T-cell (primary cell): Measurements from ENCODE around the gene GAS5. TPM values are rescaled to one million over a fixed set of nuclear protein-coding genes. Genes with fewer than 3 reads are reported as not detected.

ENCODE experiments used
- ATAC-seq, 4 experiments: fragments of 200-7000 bp in 3 of 4; fragments of 150-1000 bp in 1 of 4; cut with Tn5 transposase; replicated peaks in 1 of 4; 1 replicate in 3 of 4; 2 replicates in 1 of 4; pipeline ENCODE4 v1.10.0; 2021; ENCODE audit warnings: moderate library complexity in 3 of 4, mild to moderate bottlenecking in 2 of 4, moderate number of reproducible peaks in 1 of 4
- CTCF ChIA-PET, 2 donors: fragments of 300-600 bp; sonication (Branson Sonifier 250); formaldehyde crosslinking; loops; one replicate each; lab custom pipeline; 2022; ENCODE audit warnings: antibody characterized with exemption in 2 of 2; lab: Charles Lee
- POLR2A ChIA-PET, 2 donors: fragments of 300-600 bp; sonication (Branson Sonifier 250); formaldehyde crosslinking; loops; one replicate each; lab custom pipeline; 2022; ENCODE audit warnings: antibody characterized with exemption in 2 of 2; lab: Charles Lee
- DNase-seq, 35 experiments: peaks; one replicate each; pipeline versions ENCODE4 v3.0.0 to v3.0.0-alpha.2; 2013 to 2023
- H3K27ac ChIP-seq: one replicate; pipeline ENCODE4 v1.5.1; 2013; ENCODE audit warnings: low read length
- H3K27me3 ChIP-seq, 2 experiments: replicated peaks in 1 of 2; 1 replicate in 1 of 2; 2 replicates in 1 of 2; pipeline versions ENCODE4 v1.6.1 to v1.7.0; 2013; ENCODE audit warnings: low read length in 1 of 2, mixed read lengths in 1 of 2; ENCODE audit not compliant: control insufficient read depth in 2 of 2, insufficient read depth in 2 of 2; ENCODE audit errors: extremely low read depth in 1 of 2
- H3K36me3 ChIP-seq, 2 donors: 1 replicate in 1 of 2; 2 replicates in 1 of 2; pipeline versions ENCODE4 v1.6.1 to v1.7.0; 2013; ENCODE audit warnings: low read length in 1 of 2; ENCODE audit not compliant: control insufficient read depth in 2 of 2, insufficient read depth in 1 of 2; ENCODE audit errors: extremely low read depth in 1 of 2
- H3K4me1 ChIP-seq, 2 experiments: 1 replicate in 1 of 2; 2 replicates in 1 of 2; pipeline versions ENCODE4 v1.6.1 to v1.7.0; 2013; ENCODE audit warnings: low read length in 2 of 2, mixed read lengths in 1 of 2; ENCODE audit not compliant: insufficient read depth in 2 of 2, control insufficient read depth in 1 of 2; ENCODE audit errors: extremely low read depth in 1 of 2
- H3K4me3 ChIP-seq, 2 donors: 1 replicate in 1 of 2; 2 replicates in 1 of 2; pipeline versions ENCODE4 v1.5.1 to v1.7.0; 2013; ENCODE audit warnings: mild to moderate bottlenecking in 2 of 2, low read length in 1 of 2, moderate library complexity in 1 of 2; ENCODE audit not compliant: control insufficient read depth in 1 of 2; ENCODE audit errors: extremely low read depth in 1 of 2
- H3K9me3 ChIP-seq: 2 replicates; pipeline ENCODE4 v1.7.0; 2013
- H3K27ac Mint-ChIP-seq, 2 donors: one replicate each; pipeline ENCODE4 v1.8.0; 2020 to 2021; ENCODE audit warnings: mild to moderate bottlenecking in 2 of 2, mixed read lengths in 2 of 2
- H3K27me3 Mint-ChIP-seq, 2 donors: one replicate each; pipeline ENCODE4 v1.8.0; 2021 to 2022; ENCODE audit warnings: mixed read lengths in 2 of 2
- H3K36me3 Mint-ChIP-seq: one replicate; pipeline ENCODE4 v1.8.0; 2021; ENCODE audit warnings: mixed read lengths
- H3K4me1 Mint-ChIP-seq, 3 donors: one replicate each; pipeline ENCODE4 v1.8.0; 2020 to 2022; ENCODE audit warnings: mixed read lengths in 3 of 3, mild to moderate bottlenecking in 1 of 3
- H3K4me3 Mint-ChIP-seq, 3 donors: one replicate each; pipeline ENCODE4 v1.8.0; 2020 to 2022; ENCODE audit warnings: mild to moderate bottlenecking in 3 of 3, mixed read lengths in 3 of 3, moderate library complexity in 3 of 3
- H3K9me3 Mint-ChIP-seq, 3 donors: one replicate each; pipeline ENCODE4 v1.8.0; 2020 to 2022; ENCODE audit warnings: mixed read lengths in 3 of 3
- WGBS: methylation state at CpG from one replicate; pipeline ENCODE4 v1.1.5; 2013; ENCODE audit warnings: missing lambda C conversion rate; ENCODE audit not compliant: insufficient coverage; 5-methylcytosine and 5-hydroxymethylcytosine counted together
- total RNA-seq, 35 experiments: library from RNA in 6 of 35; stranded (reverse) in 6 of 35; fragments of 120-200 nt in 1 of 35; gene quantifications; one replicate each; pipeline versions ENCODE4 v1.2.1 to v1.2.4 and lab custom pipeline; 2013 to 2026

Gene GAS5
- total RNA-seq, 5 donors from 2014 or later (not counting 1 experiment from before 2014, with no cell fraction given), result 638 to 881 (median 772) TPM

DNA sequence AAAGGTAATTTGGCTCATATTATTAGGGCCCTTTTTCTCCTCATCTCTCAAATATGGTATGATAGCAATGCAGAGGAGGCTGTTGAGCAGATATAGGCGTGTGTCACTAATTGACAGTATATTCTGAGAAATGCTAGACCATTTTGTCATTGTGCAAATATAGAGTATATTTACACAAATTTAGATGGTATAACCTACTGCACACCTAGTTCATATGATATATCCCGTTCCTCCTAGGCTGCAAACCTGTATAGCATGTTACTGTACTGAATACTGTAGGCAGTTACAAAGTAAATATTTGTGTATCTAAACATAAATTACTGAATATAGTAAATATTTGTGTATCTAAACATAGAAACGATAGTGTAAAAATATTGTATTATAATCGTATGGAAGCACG is 8.9 kb upstream of the GAS5 start:
- Mint-ChIP-seq H3K4me1 (peaks cover 16 to 22% (median 17%) of the 10 kb centered on the region in 3 donors), H3K4me3 (no peak overlapping the region), H3K9me3 (no peaks in the 10 kb centered on the region), H3K27ac (no peak overlapping the region), H3K27me3 (no peaks in the 10 kb centered on the region), H3K36me3 (peaks cover 56% of the 10 kb centered on the region)
- no peak overlapping the region for H3K4me3 ChIP-seq
- H3K36me3 ChIP-seq, result peaks cover 2 to 37% of the 10 kb centered on the region in 2 donors
- CTCF ChIA-PET, result no interaction called here
- no peak for DNase-seq
- POLR2A ChIA-PET, result no interaction called here
- ATAC-seq, result no peak
- H3K4me1 ChIP-seq, result peaks cover 0 to 6% of the 10 kb centered on the region in 2 experiments
- H3K9me3 ChIP-seq, result no peaks in the 10 kb centered on the region
- no CpG with 5 or more reads among the region's 5 CpGs for WGBS
- no peaks in the 10 kb centered on the region for H3K27me3 ChIP-seq
- no peak overlapping the region for H3K27ac ChIP-seq

DNA sequence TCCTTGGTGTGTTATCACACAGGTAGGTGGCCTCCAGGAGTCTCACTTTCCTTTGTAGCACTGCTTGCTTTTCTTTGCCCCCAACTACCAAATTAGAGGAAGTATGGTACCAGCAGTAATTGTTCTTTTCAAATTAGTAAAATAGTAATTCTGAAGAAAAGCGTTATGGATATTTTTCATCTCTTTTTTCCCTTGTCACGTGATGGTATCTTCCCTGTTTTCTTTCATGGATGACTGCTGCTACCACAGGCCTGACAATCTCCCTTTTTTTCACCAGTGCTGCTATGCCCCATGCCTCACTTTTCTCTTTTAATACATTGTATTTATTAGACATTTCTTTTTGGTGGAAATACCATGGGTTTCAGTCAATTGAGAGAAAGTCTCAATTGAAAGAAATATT is 3.7 kb upstream of the GAS5 start:
- peak overlapping the region; percentile 87 to 88 for H3K27ac Mint-ChIP-seq
- H3K4me3 Mint-ChIP-seq, result peak overlapping the region in 2 of 3 donors; percentile 6 to 92
- Histone ChIP-seq H3K4me1 (peaks cover 12 to 41% of the 10 kb centered on the region in 2 experiments), H3K9me3 (no peaks in the 10 kb centered on the region), H3K27me3 (no peaks in the 10 kb centered on the region), H3K36me3 (peaks cover 2 to 25% of the 10 kb centered on the region in 2 donors), H3K27ac (peak overlapping the region; percentile 93), H3K4me3 (no peak overlapping the region)
- ChIA-PET CTCF (no interaction called here), POLR2A (no interaction called here)
- H3K9me3 Mint-ChIP-seq, result no peaks in the 10 kb centered on the region
- peaks cover 54 to 62% (median 59%) of the 10 kb centered on the region in 3 donors for H3K4me1 Mint-ChIP-seq
- ATAC-seq (no peak), DNase-seq (no peak)
- H3K36me3 Mint-ChIP-seq, result peaks cover 29% of the 10 kb centered on the region
- no peaks in the 10 kb centered on the region for H3K27me3 Mint-ChIP-seq
- WGBS, result no CpG with 5 or more reads among the region's 2 CpGs

DNA sequence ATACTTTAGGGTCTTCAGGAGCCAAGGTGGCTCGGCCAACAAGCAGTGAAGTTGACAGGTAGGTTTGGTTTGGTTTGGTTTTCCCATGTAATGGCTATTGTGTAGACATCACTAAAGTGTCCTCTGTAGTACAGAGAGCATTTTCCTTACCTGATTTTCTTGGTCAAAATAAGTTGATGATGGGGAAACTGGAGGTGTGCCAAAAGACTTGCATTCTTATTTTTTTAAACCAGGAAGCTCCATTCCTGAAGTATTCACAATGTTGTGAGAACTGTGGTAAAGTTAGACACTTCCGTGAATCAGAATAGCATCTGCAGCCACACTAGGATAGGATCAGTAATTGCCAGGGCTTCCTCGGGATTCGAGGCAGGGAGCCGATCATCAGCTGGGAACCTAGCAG is 3.3 kb upstream of the GAS5 start:
- Mint-ChIP-seq H3K4me3 (peak overlapping the region in 2 of 3 donors; percentile 57 to 92), H3K9me3 (no peaks in the 10 kb centered on the region), H3K27ac (peak overlapping the region; percentile 87 to 88), H3K36me3 (peaks cover 30% of the 10 kb centered on the region), H3K27me3 (no peaks in the 10 kb centered on the region), H3K4me1 (peaks cover 58 to 66% (median 63%) of the 10 kb centered on the region in 3 donors)
- WGBS, result no CpG with 5 or more reads among the region's 5 CpGs
- ChIA-PET POLR2A (no interaction called here), CTCF (interaction anchor here in 1 of 2 donors (1.1 kb wide), 1 partner anchor 453 kb away, joined by 3 read pairs; no protein-coding TSS in a partner anchor)
- Histone ChIP-seq H3K27ac (peak overlapping the region; percentile 93), H3K27me3 (no peaks in the 10 kb centered on the region), H3K9me3 (no peaks in the 10 kb centered on the region), H3K36me3 (peaks cover 2 to 28% of the 10 kb centered on the region in 2 donors), H3K4me3 (no peak overlapping the region), H3K4me1 (peaks cover 16 to 41% of the 10 kb centered on the region in 2 experiments)
- no peak for DNase-seq
- ATAC-seq, result no peak

DNA sequence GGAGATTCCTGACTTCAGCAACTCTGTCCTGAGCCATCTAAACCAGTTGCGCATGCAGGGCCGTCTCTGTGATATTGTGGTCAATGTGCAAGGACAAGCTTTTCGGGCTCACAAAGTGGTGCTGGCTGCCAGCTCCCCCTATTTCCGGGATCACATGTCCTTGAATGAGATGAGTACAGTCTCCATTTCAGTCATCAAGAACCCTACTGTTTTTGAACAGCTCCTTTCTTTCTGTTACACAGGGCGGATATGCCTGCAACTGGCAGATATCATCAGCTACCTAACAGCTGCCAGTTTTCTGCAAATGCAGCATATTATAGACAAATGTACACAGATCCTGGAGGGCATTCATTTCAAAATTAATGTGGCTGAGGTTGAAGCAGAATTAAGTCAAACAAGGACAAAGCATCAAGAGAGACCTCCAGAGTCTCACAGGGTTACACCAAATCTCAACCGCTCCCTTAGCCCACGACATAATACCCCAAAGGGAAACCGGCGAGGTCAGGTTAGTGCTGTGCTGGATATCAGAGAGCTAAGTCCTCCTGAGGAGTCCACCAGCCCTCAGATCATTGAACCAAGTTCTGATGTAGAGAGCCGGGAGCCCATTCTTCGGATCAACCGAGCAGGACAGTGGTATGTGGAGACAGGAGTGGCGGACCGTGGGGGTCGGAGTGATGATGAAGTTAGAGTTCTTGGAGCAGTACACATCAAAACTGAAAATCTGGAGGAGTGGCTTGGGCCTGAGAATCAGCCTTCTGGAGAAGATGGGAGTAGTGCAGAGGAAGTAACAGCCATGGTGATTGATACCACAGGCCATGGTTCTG is 2.7 kb upstream of the GAS5 start:
- no peak for ATAC-seq
- H3K4me1 ChIP-seq, result peaks cover 22 to 41% of the 10 kb centered on the region in 2 experiments
- H3K4me3 Mint-ChIP-seq, result peak overlapping the region; percentile 56 to 92 (median 57)

DNA sequence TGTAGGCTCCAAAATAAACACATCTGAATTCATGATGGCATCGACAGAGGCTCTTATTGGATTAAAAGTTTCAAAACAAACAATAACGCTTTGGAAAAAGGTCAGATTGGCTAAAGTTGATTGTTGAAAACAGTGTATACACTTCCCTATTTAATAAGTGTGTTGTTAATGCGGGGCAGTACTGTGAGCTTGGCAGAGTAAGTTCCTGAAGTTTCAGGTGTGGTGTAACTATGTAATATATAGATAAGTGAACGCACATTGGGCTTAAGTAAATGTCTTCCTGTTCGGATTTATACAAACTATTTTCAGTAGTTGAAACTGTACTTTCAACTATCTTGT is 1.2 kb upstream of the GAS5 start:
- Histone ChIP-seq H3K27ac (peak overlapping the region; percentile 93), H3K4me3 (peak overlapping the region; percentile 83 to 94), H3K36me3 (peaks cover 13 to 34% of the 10 kb centered on the region in 2 donors), H3K27me3 (no peaks in the 10 kb centered on the region), H3K9me3 (no peaks in the 10 kb centered on the region), H3K4me1 (peaks cover 24 to 45% of the 10 kb centered on the region in 2 experiments)
- WGBS, result no CpG with 5 or more reads among the region's 5 CpGs
- Mint-ChIP-seq H3K4me3 (peak overlapping the region; percentile 92 to 96 (median 95)), H3K27me3 (no peaks in the 10 kb centered on the region), H3K36me3 (peaks cover 38% of the 10 kb centered on the region), H3K4me1 (peaks cover 75 to 82% (median 81%) of the 10 kb centered on the region in 3 donors), H3K27ac (peak overlapping the region; percentile 97 to 98), H3K9me3 (no peaks in the 10 kb centered on the region)
- CTCF ChIA-PET, result interaction anchor here (0.9 to 1.2 kb wide), 4 partner anchors 45 to 439 kb away, joined by 3 to 5 read pairs (median 4); partner anchors contain the start of gene DARS2 (in 1 of the 2)
- ATAC-seq (no peak), DNase-seq (no peak)
- POLR2A ChIA-PET, result interaction anchor here (0.5 to 1.9 kb wide), 7 partner anchors 23 to 1336 kb away, joined by 3 to 10 read pairs (median 4); partner anchors contain the start of gene SUCO (in 1 of the 2)

More for the DNA sequence above, 2.7 kb upstream of the GAS5 start:
- no peaks in the 10 kb centered on the region for H3K9me3 Mint-ChIP-seq
- WGBS, result 53% methylated on average over 11 of the region's 15 CpGs
- Histone ChIP-seq H3K4me3 (peak overlapping the region in 1 of 2 donors; percentile 2), H3K27me3 (no peaks in the 10 kb centered on the region), H3K9me3 (no peaks in the 10 kb centered on the region), H3K36me3 (peaks cover 8 to 29% of the 10 kb centered on the region in 2 donors), H3K27ac (peak overlapping the region; percentile 93)
- no peaks in the 10 kb centered on the region for H3K27me3 Mint-ChIP-seq
- POLR2A ChIA-PET, result interaction anchor here (0.6 to 0.8 kb wide), 4 partner anchors 106 to 1153 kb away, joined by 3 to 6 read pairs (median 5); no protein-coding TSS in a partner anchor
- H3K27ac Mint-ChIP-seq, result peak overlapping the region; percentile 87 to 88
- CTCF ChIA-PET, result interaction anchor here in 1 of 2 donors (1.1 kb wide), 1 partner anchor 453 kb away, joined by 3 read pairs; no protein-coding TSS in a partner anchor
- peak in 23 of 35 experiments; percentile 7 to 62 (median 17) for DNase-seq
- H3K36me3 Mint-ChIP-seq, result peaks cover 31% of the 10 kb centered on the region
- peaks cover 64 to 70% (median 68%) of the 10 kb centered on the region in 3 donors for H3K4me1 Mint-ChIP-seq
